Measurements from ENCODE around the gene LTBR.

The LTBR gene

GRCh38 chr12:6386038-6386437 lies 2.1 kb downstream of the LTBR start:
- no peak for DNase-seq

- no peak for DNase-seq
These were observed 2.5 kb downstream of the LTBR start for GRCh38 chr12:6386491-6386890.

- DNase-seq = no peak
These were observed 3.6 kb downstream of the LTBR start for GRCh38 chr12:6387541-6387940.

- DNase-seq = no peak
These were observed 6.3 kb downstream of the LTBR start for GRCh38 chr12:6390084-6390799.

- DNase-seq = no peak
These were observed 7.1 kb downstream of the LTBR start for GRCh38 chr12:6391013-6391412.

GRCh38 chr12:6392504-6392903 lies 8.5 kb downstream of the LTBR start:
- DNase-seq = no peak

GRCh38 chr12:6393109-6393508 lies 9.1 kb downstream of the LTBR start:
- no peak for DNase-seq

GRCh38 chr12:6394398-6394797 lies 10.4 kb downstream of the LTBR start:
- DNase-seq = no peak

GRCh38 chr12:6396031-6396430 lies 12.1 kb downstream of the LTBR start:
- DNase-seq = no peak

- DNase-seq = no peak
These were observed 16.1 kb downstream of the LTBR start for GRCh38 chr12:6399884-6400644.

GRCh38 chr12:6404390-6404789 lies 20.4 kb downstream of the LTBR start:
- no peak for DNase-seq

GRCh38 chr12:6405963-6406362 lies 22.0 kb downstream of the LTBR start:
- no peak for DNase-seq

- DNase-seq = no peak
These were observed 23.4 kb downstream of the LTBR start for GRCh38 chr12:6407236-6407954.

- no peak for DNase-seq
These were observed 32.6 kb downstream of the LTBR start for GRCh38 chr12:6416596-6416995.

- DNase-seq = no peak
These were observed 34.8 kb downstream of the LTBR start for GRCh38 chr12:6418796-6419195.

- no peak for DNase-seq
These were observed 36.4 kb downstream of the LTBR start for GRCh38 chr12:6420364-6420763.

GRCh38 chr12:6423267-6424007 lies 39.5 kb downstream of the LTBR start:
- DNase-seq = peak; percentile 87

- DNase-seq = no peak
These were observed 40.0 kb downstream of the LTBR start for GRCh38 chr12:6424008-6424347.

GRCh38 chr12:6424866-6425265 lies 40.9 kb downstream of the LTBR start:
- DNase-seq = no peak

GRCh38 chr12:6425590-6426531 lies 41.9 kb downstream of the LTBR start:
- no peak for DNase-seq

GRCh38 chr12:6426882-6427671 lies 43.1 kb downstream of the LTBR start:
- no peak for DNase-seq

Data from femur (tissue), 1 donor.